GM19452 (cell line): ENCODE measurements around the gene CRLF1.

Source experiments
- ATAC-seq: cut with Tn5 transposase; IDR thresholded peaks from one replicate; pipeline ENCODE4 v1.9.1; 2021; ENCODE audit not compliant: unreplicated experiment

Gene CRLF1

GRCh38 chr19:18558604-18559003 is 48.0 kb downstream of the CRLF1 start:
- ATAC-seq: no peak

GRCh38 chr19:18558202-18558555 is 48.4 kb downstream of the CRLF1 start:
- ATAC-seq: no peak

GRCh38 chr19:18557411-18558201 is 49.0 kb downstream of the CRLF1 start, which contains the start of gene KXD1:
Gene KXD1 (plus strand): TSS chr19:18557870. CDS start chr19:18562057, 4,187 bp downstream.
- peak; percentile 95 for ATAC-seq

GRCh38 chr19:18551631-18552030 is 55.0 kb downstream of the CRLF1 start:
- no peak for ATAC-seq

- ATAC-seq: peak; percentile 47
Observed at GRCh38 chr19:18543814-18544475, 62.7 kb downstream of the CRLF1 start.
